MM.1S (cell line): Measurements from ENCODE around the gene CIB4.

Experiments used
- DNase-seq: peaks from one replicate; pipeline ENCODE4 v3.0.0-alpha.2; 2015
- H2AFZ ChIP-seq: fragments of 300-600 bp; sonication (generic); 2 replicates; pipeline ENCODE4 v1.6.0; 2016; ENCODE audit warnings: antibody characterized with exemption, low read length
- H3F3A ChIP-seq: fragments of 300-600 bp; sonication (generic); 2 replicates; pipeline ENCODE4 v1.6.1; 2016; ENCODE audit warnings: mild to moderate bottlenecking, antibody characterized with exemption, low read length, moderate library complexity, mixed read lengths; ENCODE audit not compliant: insufficient read depth
- H3K27ac ChIP-seq: fragments of 300-600 bp; sonication (generic); 2 replicates; pipeline ENCODE4 v1.5.1; 2016; ENCODE audit warnings: mild to moderate bottlenecking, low read length
- H3K27me3 ChIP-seq: fragments of 300-600 bp; sonication (generic); replicated peaks from 2 replicates; pipeline ENCODE4 v1.6.0; 2016; ENCODE audit warnings: low read length; ENCODE audit not compliant: insufficient read depth
- H3K36me3 ChIP-seq: fragments of 300-600 bp; sonication (generic); replicated peaks from 2 replicates; pipeline ENCODE4 v1.6.1; 2016; ENCODE audit warnings: mild to moderate bottlenecking, low read length, mixed read lengths; ENCODE audit not compliant: insufficient read depth
- H3K4me1 ChIP-seq: fragments of 300-600 bp; sonication (generic); 2 replicates; pipeline ENCODE4 v1.6.1; 2016; ENCODE audit warnings: low read length, mixed read lengths
- H3K4me2 ChIP-seq: fragments of 300-600 bp; sonication (generic); 2 replicates; pipeline ENCODE4 v1.6.0; 2016; ENCODE audit warnings: low read depth, low read length
- H3K4me3 ChIP-seq: fragments of 300-600 bp; sonication (generic); 2 replicates; pipeline ENCODE4 v1.5.1; 2016; ENCODE audit warnings: low read length, mixed read lengths
- H3K79me2 ChIP-seq: fragments of 300-600 bp; sonication (generic); 2 replicates; pipeline ENCODE4 v1.6.1; 2016; ENCODE audit warnings: mixed run types, low read length, mixed read lengths
- H3K9ac ChIP-seq: fragments of 300-600 bp; sonication (generic); 2 replicates; pipeline ENCODE4 v1.6.1; 2016; ENCODE audit warnings: low read length, mixed read lengths
- H3K9me2 ChIP-seq: fragments of 300-600 bp; sonication (generic); replicated peaks from 2 replicates; pipeline ENCODE4 v1.6.1; 2016; ENCODE audit warnings: mild to moderate bottlenecking, low read length, mixed read lengths; ENCODE audit not compliant: insufficient read depth
- H3K9me3 ChIP-seq: fragments of 300-600 bp; sonication (generic); replicated peaks from 2 replicates; pipeline ENCODE4 v1.6.1; 2016; ENCODE audit warnings: mild to moderate bottlenecking, low read length, mixed read lengths; ENCODE audit not compliant: insufficient read depth
- H4K20me1 ChIP-seq: fragments of 300-600 bp; sonication (generic); 2 replicates; pipeline ENCODE4 v1.6.1; 2016; ENCODE audit warnings: mild to moderate bottlenecking, low read length, moderate library complexity, mixed read lengths; ENCODE audit not compliant: insufficient read depth
- EZH2 ChIP-seq: fragments of 300-600 bp; sonication (generic); optimal IDR thresholded peaks from 2 replicates; pipeline ENCODE3; 2017; ENCODE audit warnings: low read depth, mild to moderate bottlenecking, antibody characterized with exemption, low read length, mixed read lengths
- EZH2phosphoT487 ChIP-seq: fragments of 300-600 bp; sonication (generic); IDR thresholded peaks from 2 replicates; pipeline ENCODE4 v1.6.1; 2018; ENCODE audit warnings: antibody characterized with exemption, low read length
- TF ChIP-seq, protein P1 (sequence below): fragments of 300-600 bp; sonication (generic); IDR thresholded peaks from 2 replicates; pipeline ENCODE4 v1.5.1; 2016; ENCODE audit warnings: antibody characterized with exemption, low read length, mixed read lengths

Gene CIB4

DNA sequence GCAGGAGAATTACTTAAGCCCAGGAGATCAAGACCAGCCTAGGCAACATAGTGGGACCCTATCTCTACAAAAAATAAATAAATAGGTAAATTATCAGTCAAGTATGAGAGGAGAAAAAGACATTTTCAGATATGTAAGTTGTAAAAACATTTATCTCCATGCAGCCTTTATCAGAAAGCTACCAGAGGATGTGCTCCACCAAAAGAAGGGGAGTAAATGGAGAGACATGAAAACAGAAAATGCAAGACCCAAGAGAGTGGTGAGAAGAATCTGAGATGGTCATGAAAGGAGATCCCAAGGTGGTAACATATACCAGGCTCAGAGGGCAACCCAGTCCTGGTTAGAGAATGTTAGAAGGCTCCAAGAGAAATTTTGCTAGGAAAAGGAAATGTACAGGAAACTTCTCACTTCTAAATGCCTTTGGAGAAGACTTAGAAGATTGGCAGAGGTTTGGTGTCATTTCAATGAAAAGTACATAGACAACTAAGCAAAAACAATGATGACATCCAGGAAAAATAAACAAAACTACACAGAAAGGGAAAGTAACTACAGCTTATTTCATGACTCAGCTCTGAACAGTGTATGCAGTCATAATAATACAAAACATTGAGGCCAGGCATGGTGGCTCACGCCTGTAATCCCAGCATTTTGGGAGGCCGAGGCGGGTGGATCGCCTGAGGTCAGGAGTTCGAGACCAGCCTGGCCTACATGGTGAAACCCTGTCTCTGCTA, 19.5 kb downstream of the CIB4 start:
- Histone ChIP-seq H3K27ac (no peak overlapping the region), H3F3A (no peaks in the 10 kb centered on the region), H3K79me2 (no peaks in the 10 kb centered on the region), H3K27me3 (peaks cover 62% of the 10 kb centered on the region), H3K4me3 (no peak overlapping the region), H3K36me3 (no peaks in the 10 kb centered on the region), H3K9ac (no peak overlapping the region), H2AFZ (no peak overlapping the region), H4K20me1 (no peaks in the 10 kb centered on the region), H3K9me2 (no peaks in the 10 kb centered on the region), H3K9me3 (no peaks in the 10 kb centered on the region), H3K4me1 (no peaks in the 10 kb centered on the region), H3K4me2 (no peak overlapping the region)
- TF ChIP-seq, protein P1, sequence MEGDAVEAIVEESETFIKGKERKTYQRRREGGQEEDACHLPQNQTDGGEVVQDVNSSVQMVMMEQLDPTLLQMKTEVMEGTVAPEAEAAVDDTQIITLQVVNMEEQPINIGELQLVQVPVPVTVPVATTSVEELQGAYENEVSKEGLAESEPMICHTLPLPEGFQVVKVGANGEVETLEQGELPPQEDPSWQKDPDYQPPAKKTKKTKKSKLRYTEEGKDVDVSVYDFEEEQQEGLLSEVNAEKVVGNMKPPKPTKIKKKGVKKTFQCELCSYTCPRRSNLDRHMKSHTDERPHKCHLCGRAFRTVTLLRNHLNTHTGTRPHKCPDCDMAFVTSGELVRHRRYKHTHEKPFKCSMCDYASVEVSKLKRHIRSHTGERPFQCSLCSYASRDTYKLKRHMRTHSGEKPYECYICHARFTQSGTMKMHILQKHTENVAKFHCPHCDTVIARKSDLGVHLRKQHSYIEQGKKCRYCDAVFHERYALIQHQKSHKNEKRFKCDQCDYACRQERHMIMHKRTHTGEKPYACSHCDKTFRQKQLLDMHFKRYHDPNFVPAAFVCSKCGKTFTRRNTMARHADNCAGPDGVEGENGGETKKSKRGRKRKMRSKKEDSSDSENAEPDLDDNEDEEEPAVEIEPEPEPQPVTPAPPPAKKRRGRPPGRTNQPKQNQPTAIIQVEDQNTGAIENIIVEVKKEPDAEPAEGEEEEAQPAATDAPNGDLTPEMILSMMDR: no peak
- no peak for TF ChIP-seq EZH2phosphoT487
- TF ChIP-seq EZH2: no peak
- DNase-seq: no peak

DNA sequence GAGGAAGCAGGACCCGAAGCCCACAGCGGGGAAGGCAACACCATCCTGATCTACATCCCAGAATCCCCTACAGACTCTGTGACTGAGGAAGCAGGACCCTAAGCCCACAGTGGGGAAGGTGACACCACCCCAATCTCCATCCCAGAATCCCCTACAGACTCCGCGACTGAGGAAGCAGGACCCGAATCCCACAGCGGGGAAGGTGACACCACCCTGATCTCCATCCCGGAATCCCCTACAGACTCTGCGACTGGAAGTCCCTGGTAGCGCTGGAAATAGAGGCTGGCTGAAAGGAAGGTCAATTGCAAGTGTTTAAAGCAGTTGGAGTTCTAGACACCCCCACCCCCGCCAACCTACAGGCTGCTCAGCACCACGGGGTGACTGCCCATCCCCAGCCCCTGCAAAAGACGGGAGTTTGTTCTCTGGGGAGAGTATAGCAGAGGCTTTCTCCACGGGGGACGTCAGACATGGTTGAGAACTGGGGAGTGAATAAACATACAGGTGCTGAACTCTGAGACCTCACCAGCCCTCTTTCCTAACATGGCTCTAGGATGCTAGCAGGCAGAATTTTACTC, 21.0 kb downstream of the CIB4 start:
- Histone ChIP-seq H3K27ac (no peak overlapping the region), H3K9me2 (no peaks in the 10 kb centered on the region), H3K9me3 (no peaks in the 10 kb centered on the region), H3K4me1 (no peaks in the 10 kb centered on the region), H3F3A (no peaks in the 10 kb centered on the region), H3K9ac (no peak overlapping the region), H4K20me1 (no peaks in the 10 kb centered on the region), H3K27me3 (peaks cover 74% of the 10 kb centered on the region), H3K36me3 (no peaks in the 10 kb centered on the region), H3K4me2 (no peak overlapping the region), H3K4me3 (no peak overlapping the region), H3K79me2 (no peaks in the 10 kb centered on the region), H2AFZ (no peak overlapping the region)
- no peak for DNase-seq
- TF ChIP-seq EZH2phosphoT487 (no peak), EZH2 (no peak)
- TF ChIP-seq, protein P1: no peak

DNA sequence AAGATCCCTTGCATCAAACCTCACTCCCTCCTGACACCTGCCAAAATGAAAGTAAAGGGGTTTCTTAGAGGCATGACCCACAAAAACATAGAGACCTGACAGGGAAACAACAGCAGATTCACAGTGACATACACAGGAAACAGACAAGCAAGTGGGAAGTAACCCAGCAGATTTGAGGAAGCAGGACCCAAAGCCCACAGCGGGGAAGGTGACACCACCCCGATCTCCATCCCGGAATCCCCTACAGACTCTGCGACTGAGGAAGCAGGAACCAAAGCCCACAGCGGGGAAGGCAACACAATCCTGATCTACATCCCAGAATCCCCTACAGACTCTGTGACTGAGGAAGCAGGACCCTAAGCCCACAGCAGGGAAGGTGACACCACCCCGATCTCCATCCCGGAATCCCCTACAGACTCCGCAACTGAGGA, 21.6 kb downstream of the CIB4 start:
- Histone ChIP-seq H3K27me3 (peaks cover 79% of the 10 kb centered on the region), H4K20me1 (no peaks in the 10 kb centered on the region), H3K4me3 (no peak overlapping the region), H3K36me3 (no peaks in the 10 kb centered on the region), H3K27ac (no peak overlapping the region), H3K9ac (no peak overlapping the region), H3K79me2 (no peaks in the 10 kb centered on the region), H3K4me1 (no peaks in the 10 kb centered on the region), H3K4me2 (no peak overlapping the region), H3K9me3 (no peaks in the 10 kb centered on the region), H3K9me2 (no peaks in the 10 kb centered on the region), H2AFZ (no peak overlapping the region), H3F3A (no peaks in the 10 kb centered on the region)
- no peak for DNase-seq
- TF ChIP-seq, protein P1: no peak
- TF ChIP-seq EZH2phosphoT487: no peak
- no peak for TF ChIP-seq EZH2
